Muscle of leg (tissue), 11 donors: ENCODE data around the gene NAA38. TPM values are rescaled to one million over a fixed set of nuclear protein-coding genes. Genes with fewer than 3 reads are reported as not detected.
"Not testable (repeated sequence)": the region's sequence is repeated elsewhere in the genome, so short reads cannot be mapped to it uniquely, and the experiment has no call there.

Source experiments
- DNase-seq: peaks from one replicate; pipeline ENCODE4 v3.0.0; 2013
- H3K27ac ChIP-seq: one replicate; pipeline ENCODE4 v1.5.1; 2013; ENCODE audit warnings: mild to moderate bottlenecking, low read length, control low read depth
- H3K27me3 ChIP-seq: one replicate; pipeline ENCODE4 v1.6.1; 2013; ENCODE audit warnings: low read length; ENCODE audit not compliant: control insufficient read depth, insufficient read depth
- H3K36me3 ChIP-seq: one replicate; pipeline ENCODE4 v1.6.1; 2013; ENCODE audit warnings: low read length; ENCODE audit not compliant: control insufficient read depth, insufficient read depth
- H3K4me1 ChIP-seq: one replicate; pipeline ENCODE4 v1.6.1; 2013; ENCODE audit warnings: low read length; ENCODE audit not compliant: control insufficient read depth, insufficient read depth
- H3K4me3 ChIP-seq: one replicate; pipeline ENCODE4 v1.5.1; 2013; ENCODE audit warnings: low read length, control low read depth
- H3K9me3 ChIP-seq: replicated peaks from 2 replicates; pipeline ENCODE4 v1.6.1; 2013; ENCODE audit warnings: low read depth, low read length; ENCODE audit not compliant: control insufficient read depth
- WGBS: methylation state at CpG from one replicate; pipeline ENCODE4 v1.1.5; 2013; ENCODE audit warnings: missing lambda C conversion rate; ENCODE audit not compliant: insufficient coverage; 5-methylcytosine and 5-hydroxymethylcytosine counted together
- polyA plus RNA-seq, 8 donors: library from polyadenylated mRNA; unstranded; fragments of 120-200 nt; gene quantifications; one replicate each; pipeline versions ENCODE4 v1.2.1 to v1.2.3, GENCODE V29; 2013; ENCODE audit warnings: inconsistent platforms in 1 of 8, low replicate concordance in 1 of 8; ENCODE audit not compliant: insufficient read length in 8 of 8, insufficient read depth in 1 of 8
- total RNA-seq: library from RNA; stranded (reverse); fragments of 120-200 nt; gene quantifications from one replicate; pipeline ENCODE4 v1.2.4, GENCODE V29; 2013

The NAA38 gene
- total and polyA plus RNA-seq, 9 donors, result 44.6 to 97.7 (median 55.0) TPM

- H3K27me3 ChIP-seq, result no peaks in the 10 kb centered on the region
- H3K9me3 ChIP-seq, result no peaks in the 10 kb centered on the region
- no peak for DNase-seq
- H3K27ac ChIP-seq, result no peak overlapping the region
- H3K4me1 ChIP-seq, result peaks cover 31% of the 10 kb centered on the region
- peaks cover 20% of the 10 kb centered on the region for H3K36me3 ChIP-seq
- WGBS, result no CpG with 5 or more reads among the region's 3 CpGs
- no peak overlapping the region for H3K4me3 ChIP-seq
These were observed 25.3 kb upstream of the NAA38 start for GRCh38 chr17:7882629-7883028.

- H3K4me3 ChIP-seq, result no peak overlapping the region
- H3K4me1 ChIP-seq, result peaks cover 27% of the 10 kb centered on the region
- H3K27ac ChIP-seq, result no peak overlapping the region
- WGBS, result no CpG with 5 or more reads among the region's 7 CpGs
- no peak for DNase-seq
- peaks cover 20% of the 10 kb centered on the region for H3K36me3 ChIP-seq
- H3K27me3 ChIP-seq, result no peaks in the 10 kb centered on the region
- H3K9me3 ChIP-seq, result no peaks in the 10 kb centered on the region
These were observed 24.7 kb upstream of the NAA38 start for GRCh38 chr17:7882068-7882467.

DNA sequence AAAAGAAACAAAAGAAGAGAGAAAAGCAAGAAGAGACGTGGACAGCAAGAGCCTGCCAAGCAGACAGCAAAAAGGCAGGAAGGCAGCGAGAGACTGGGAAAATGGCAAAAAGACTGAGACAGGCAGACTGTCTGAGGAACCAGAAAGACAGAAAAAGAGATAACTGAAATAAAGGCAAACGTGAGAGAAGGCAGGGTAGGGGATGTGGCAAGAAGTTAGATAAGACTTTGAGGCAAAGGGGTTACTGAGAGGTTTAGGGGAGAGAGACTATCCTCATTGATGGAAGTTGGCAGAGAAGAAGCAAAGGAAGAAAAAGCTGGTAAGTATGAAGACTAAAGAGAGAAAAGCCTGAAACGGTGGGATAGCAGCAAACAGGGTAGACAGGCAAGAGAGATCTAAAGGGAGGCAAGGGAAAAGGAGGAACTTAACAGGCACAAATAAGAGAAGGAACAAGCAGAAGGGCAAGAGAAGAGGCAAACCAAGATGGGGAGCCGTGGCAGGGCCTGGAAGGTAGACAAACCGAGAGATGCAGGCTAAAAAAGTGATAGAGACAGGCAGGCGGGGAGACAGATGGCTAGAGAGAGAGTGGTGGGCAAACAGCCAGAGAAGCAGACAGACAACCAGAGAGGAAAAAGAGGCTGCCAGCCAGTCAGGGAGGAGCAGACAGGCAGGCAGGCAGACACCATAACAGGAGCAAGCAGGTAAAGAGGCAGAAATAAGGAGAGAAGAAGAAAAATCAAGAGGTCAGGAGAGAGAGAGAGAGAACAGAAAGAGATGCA lies 24.1 kb upstream of the NAA38 start:
- Histone ChIP-seq H3K4me3 (no peak overlapping the region), H3K27me3 (no peaks in the 10 kb centered on the region), H3K4me1 (peaks cover 21% of the 10 kb centered on the region), H3K36me3 (peaks cover 20% of the 10 kb centered on the region), H3K9me3 (no peaks in the 10 kb centered on the region), H3K27ac (no peak overlapping the region)
- 25% methylated on average over 7 of the region's 7 CpGs for whole genome bisulfite sequencing
- DNase-seq, result peak; percentile 59

- no peak for DNase-seq
- H3K4me1 ChIP-seq, result peaks cover 10% of the 10 kb centered on the region
- no peaks in the 10 kb centered on the region for H3K9me3 ChIP-seq
- no peak overlapping the region for H3K4me3 ChIP-seq
- H3K36me3 ChIP-seq, result peaks cover 24% of the 10 kb centered on the region
- H3K27ac ChIP-seq, result no peak overlapping the region
- H3K27me3 ChIP-seq, result no peaks in the 10 kb centered on the region
- WGBS, result no CpG with 5 or more reads among the region's 3 CpGs
These were observed 22.9 kb upstream of the NAA38 start for GRCh38 chr17:7880076-7880868.

GRCh38 chr17:7878234-7878633 lies 20.9 kb upstream of the NAA38 start:
- peaks cover 35% of the 10 kb centered on the region for H3K36me3 ChIP-seq
- peaks cover 10% of the 10 kb centered on the region for H3K4me1 ChIP-seq
- H3K9me3 ChIP-seq, result no peaks in the 10 kb centered on the region
- WGBS, result 95% methylated on average over 7 of the region's 7 CpGs
- no peaks in the 10 kb centered on the region for H3K27me3 ChIP-seq
- H3K27ac ChIP-seq, result no peak overlapping the region
- no peak for DNase-seq
- no peak overlapping the region for H3K4me3 ChIP-seq

DNA sequence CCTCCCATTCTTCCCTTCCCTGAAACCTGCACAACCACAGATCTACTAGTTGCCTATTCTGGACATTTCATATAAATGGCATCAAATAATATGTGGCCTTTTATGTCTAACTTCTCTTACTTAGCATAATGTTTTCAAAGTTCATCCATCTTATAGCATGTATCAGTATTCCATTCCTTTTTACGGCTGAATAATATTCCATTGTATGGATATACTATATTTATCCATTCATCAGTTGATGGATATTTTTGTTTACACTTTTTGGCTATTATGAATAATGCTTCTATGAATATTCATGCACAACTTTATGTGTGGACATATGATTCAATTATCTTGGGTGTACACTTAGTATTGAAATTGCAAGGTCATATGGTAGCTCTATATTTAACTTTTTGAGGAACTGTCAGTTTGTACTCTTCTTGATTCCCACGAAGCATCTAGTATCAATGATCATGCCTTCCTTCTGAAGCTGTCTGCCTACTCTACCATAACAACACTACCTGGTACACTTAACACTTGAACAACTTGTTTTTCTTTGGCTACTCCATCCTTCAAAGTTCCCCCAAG lies 18.5 kb upstream of the NAA38 start:
- H3K4me1 ChIP-seq, result no peaks in the 10 kb centered on the region
- H3K4me3 ChIP-seq, result no peak overlapping the region
- H3K9me3 ChIP-seq, result no peaks in the 10 kb centered on the region
- no peak overlapping the region for H3K27ac ChIP-seq
- peaks cover 37% of the 10 kb centered on the region for H3K36me3 ChIP-seq
- H3K27me3 ChIP-seq, result no peaks in the 10 kb centered on the region
- DNase-seq, result no peak
- 80% methylated on average over 1 of the region's 2 CpGs for WGBS

DNA sequence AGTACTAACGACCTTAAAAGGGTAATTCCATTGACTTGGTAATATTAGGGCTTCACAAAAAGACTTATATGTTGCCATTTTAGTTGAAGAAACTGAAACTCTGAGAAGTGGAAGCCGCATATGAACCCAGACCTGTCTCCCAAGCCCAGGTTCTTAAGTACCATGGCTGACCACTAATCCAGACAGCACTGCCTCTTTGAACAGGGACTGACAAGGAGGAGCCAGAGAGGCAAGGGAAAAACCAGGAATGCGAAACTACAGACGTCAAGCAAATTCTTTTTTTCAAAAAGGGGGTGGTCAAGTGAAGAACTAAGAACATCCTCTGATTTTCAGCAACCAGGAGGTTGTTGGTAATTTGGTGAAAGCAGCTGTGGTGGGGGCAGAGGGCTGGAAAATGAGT lies 15.7 kb upstream of the NAA38 start:
- H3K36me3 ChIP-seq, result peaks cover 29% of the 10 kb centered on the region
- no peak overlapping the region for H3K4me3 ChIP-seq
- no peaks in the 10 kb centered on the region for H3K27me3 ChIP-seq
- no peaks in the 10 kb centered on the region for H3K9me3 ChIP-seq
- H3K27ac ChIP-seq, result no peak overlapping the region
- no peak for DNase-seq
- WGBS, result 52% methylated on average over 3 of the region's 4 CpGs
- H3K4me1 ChIP-seq, result no peaks in the 10 kb centered on the region

DNA sequence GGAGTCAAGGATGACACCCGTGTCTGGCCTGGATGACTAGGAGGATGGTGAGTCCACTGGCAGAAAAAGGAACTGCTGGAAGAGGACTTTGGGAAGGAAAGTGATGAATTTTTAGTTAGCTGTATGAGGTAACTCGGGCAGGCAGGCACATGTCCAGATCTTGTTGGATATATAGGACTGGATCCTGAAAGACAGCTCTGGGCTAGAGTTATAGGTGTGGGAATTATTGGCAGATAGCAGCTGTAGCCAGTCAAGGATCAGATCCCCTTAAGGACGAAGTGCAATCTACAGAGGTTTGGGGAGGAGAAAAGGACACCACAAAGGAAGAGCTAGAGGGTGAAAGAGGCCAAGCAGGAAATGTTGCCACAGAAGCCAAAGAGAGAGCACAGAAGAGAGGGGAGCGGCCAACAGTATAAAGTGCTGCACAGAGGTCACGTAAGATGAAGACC lies 10.5 kb upstream of the NAA38 start:
- Histone ChIP-seq H3K27ac (no peak overlapping the region), H3K9me3 (no peaks in the 10 kb centered on the region), H3K4me1 (no peaks in the 10 kb centered on the region), H3K36me3 (peaks cover 16% of the 10 kb centered on the region), H3K4me3 (no peak overlapping the region), H3K27me3 (no peaks in the 10 kb centered on the region)
- DNase-seq, result no peak
- 76% methylated on average over 5 of the region's 5 CpGs for WGBS

GRCh38 chr17:7864995-7865650 lies 7.8 kb upstream of the NAA38 start:
- Histone ChIP-seq H3K27me3 (no peaks in the 10 kb centered on the region), H3K27ac (no peak overlapping the region), H3K36me3 (peaks cover 15% of the 10 kb centered on the region), H3K9me3 (no peaks in the 10 kb centered on the region), H3K4me1 (peaks cover 2% of the 10 kb centered on the region), H3K4me3 (no peak overlapping the region)
- no CpG with 5 or more reads among the region's 5 CpGs for WGBS
- peak; percentile 10 for DNase-seq

DNA sequence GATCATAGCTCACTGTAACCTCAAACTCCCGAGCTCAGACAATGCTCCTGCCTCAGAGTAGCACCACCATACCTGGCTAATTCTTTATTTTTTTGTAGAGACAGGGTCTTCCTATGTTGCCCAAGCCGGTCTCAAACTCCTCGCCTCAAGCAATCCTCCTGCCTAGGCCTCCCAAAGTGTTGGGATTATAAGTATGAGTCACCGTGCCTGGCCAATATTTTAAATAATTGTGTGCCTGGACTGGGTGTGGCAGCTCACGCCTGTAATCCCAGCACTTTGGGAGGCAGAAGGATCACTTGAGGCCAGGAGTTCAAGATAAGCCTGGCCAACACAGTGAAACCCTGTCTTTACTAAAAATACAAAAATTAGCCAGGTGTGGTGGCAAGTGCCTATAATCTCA lies 7.0 kb upstream of the NAA38 start:
- not testable (repeated sequence) for H3K4me1 ChIP-seq, H3K9me3 ChIP-seq, H3K4me3 ChIP-seq, H3K27me3 ChIP-seq, H3K27ac ChIP-seq, DNase-seq
- WGBS, result 90% methylated on average over 2 of the region's 5 CpGs
- H3K36me3 ChIP-seq, result peaks cover 12% of the 10 kb centered on the region
